Body of pancreas (tissue), 4 donors: ENCODE data around the gene CLPTM1.

Experiments
- POLR2A ChIP-seq, 3 donors: fragments of 450-650 bp; IDR thresholded peaks; one replicate each; pipeline ENCODE4 v1.6.1; 2016; ENCODE audit warnings: antibody characterized with exemption in 3 of 3, mild to moderate bottlenecking in 2 of 3
- TF ChIP-seq, protein P1 (sequence below), 7 experiments: fragments of 450-650 bp in 4 of 7; fragments of 200-600 bp in 3 of 7; sonication (generic) in 3 of 7; IDR thresholded peaks; one replicate each; pipeline ENCODE4 v1.5.1; 2016 to 2019; ENCODE audit warnings: antibody characterized with exemption in 7 of 7

GRCh38 chr19:45032421-45032820 lies 77.2 kb downstream of the CLPTM1 start:
- TF ChIP-seq, protein P1, sequence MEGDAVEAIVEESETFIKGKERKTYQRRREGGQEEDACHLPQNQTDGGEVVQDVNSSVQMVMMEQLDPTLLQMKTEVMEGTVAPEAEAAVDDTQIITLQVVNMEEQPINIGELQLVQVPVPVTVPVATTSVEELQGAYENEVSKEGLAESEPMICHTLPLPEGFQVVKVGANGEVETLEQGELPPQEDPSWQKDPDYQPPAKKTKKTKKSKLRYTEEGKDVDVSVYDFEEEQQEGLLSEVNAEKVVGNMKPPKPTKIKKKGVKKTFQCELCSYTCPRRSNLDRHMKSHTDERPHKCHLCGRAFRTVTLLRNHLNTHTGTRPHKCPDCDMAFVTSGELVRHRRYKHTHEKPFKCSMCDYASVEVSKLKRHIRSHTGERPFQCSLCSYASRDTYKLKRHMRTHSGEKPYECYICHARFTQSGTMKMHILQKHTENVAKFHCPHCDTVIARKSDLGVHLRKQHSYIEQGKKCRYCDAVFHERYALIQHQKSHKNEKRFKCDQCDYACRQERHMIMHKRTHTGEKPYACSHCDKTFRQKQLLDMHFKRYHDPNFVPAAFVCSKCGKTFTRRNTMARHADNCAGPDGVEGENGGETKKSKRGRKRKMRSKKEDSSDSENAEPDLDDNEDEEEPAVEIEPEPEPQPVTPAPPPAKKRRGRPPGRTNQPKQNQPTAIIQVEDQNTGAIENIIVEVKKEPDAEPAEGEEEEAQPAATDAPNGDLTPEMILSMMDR (IDR thresholded peaks at IDR 0.05): no peak
- no peak for TF ChIP-seq POLR2A (IDR thresholded peaks at IDR 0.05)
